HG03139 (cell line): ENCODE results near the gene ZNF655.
"Not testable (repeated sequence)": the region's sequence is repeated elsewhere in the genome, so short reads cannot be mapped to it uniquely, and the experiment has no call there.

Experiments
- ATAC-seq: cut with Tn5 transposase; IDR thresholded peaks from one replicate; pipeline ENCODE4 v1.9.1; 2021; ENCODE audit not compliant: unreplicated experiment

The ZNF655 gene, protein sequence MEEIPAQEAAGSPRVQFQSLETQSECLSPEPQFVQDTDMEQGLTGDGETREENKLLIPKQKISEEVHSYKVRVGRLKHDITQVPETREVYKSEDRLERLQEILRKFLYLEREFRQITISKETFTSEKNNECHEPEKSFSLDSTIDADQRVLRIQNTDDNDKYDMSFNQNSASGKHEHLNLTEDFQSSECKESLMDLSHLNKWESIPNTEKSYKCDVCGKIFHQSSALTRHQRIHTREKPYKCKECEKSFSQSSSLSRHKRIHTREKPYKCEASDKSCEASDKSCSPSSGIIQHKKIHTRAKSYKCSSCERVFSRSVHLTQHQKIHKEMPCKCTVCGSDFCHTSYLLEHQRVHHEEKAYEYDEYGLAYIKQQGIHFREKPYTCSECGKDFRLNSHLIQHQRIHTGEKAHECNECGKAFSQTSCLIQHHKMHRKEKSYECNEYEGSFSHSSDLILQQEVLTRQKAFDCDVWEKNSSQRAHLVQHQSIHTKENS

DNA sequence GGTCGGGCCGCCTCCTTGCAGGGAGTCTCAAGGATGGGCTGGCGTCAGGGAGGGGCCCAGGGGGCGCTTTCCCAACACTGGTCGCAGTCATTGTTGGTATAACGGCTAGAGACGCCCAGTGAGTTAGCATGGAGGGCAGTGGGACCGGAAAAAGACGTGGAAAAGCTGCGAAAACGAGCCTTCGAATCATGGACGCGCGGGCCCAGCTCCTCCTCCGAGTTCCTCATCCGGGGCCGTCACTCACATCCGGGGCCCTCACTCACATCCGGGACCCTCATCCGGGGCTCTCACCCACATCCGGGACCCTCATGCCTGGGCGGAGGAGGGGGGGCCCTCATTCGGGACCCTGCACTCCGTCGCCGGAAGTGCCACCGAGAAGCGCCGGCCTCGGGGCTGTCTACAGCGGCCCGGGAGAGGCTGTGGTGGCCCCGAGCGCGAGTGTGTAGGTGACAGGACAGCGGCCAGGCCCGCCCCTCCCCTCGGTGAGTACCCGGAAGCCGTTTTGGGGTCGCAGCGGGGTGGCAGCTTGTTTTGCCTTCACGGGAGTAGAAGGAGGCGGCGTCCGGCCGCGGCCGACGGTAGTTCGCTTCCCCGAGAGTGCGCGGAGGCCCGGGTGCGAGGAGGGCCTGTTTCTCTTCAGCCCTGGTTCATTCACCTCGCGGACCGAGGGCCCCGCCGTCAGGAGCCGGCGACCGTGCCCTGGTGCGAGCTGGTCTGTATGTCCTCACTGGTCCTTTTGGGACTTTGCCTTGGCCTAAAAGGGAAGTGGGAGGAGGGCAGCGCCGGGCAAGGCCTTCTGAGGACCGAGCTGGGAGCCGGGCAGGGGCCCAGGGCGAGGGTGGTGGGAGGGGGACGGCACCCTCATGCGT, at the start of gene ZNF655:
Gene ZNF655 (plus strand): TSS at position 337 of the 869 bp plus-strand sequence. CDS start 1,918 bp downstream, outside the sequence.
- peak; percentile 76 for ATAC-seq

- ATAC-seq: no peak
Measured at GRCh38 chr7:99514050-99514449, 44.4 kb upstream of the ZNF655 start.

GRCh38 chr7:99521399-99521798, 37.0 kb upstream of the ZNF655 start:
- ATAC-seq: no peak

DNA sequence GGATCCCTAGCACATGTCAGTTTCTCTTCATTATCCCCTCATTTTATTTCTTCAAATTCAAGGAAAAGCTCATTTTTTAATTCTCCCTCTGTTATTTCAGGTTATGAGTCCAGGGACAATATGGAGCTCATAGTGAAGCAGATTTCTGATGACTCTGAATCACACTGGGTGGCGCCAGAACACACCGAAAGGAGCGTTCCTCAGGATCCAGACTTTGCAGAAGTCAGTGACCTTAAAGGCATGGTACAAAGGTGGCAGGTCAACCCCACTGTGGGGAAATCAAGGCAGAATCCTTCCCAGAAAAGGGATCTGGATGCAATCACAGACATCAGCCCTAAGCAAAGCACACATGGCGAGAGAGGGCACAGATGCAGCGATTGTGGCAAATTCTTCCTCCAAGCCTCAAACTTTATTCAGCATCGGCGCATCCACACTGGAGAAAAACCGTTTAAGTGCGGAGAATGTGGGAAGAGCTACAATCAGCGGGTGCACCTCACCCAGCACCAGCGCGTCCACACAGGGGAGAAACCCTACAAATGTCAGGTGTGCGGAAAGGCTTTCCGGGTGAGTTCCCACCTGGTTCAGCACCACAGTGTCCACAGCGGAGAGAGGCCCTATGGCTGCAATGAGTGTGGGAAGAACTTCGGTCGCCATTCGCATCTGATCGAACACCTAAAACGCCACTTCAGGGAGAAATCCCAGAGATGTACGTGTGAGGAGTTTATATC, 32.6 kb upstream of the ZNF655 start:
- ATAC-seq: no peak

- no peak for ATAC-seq
Measured at GRCh38 chr7:99531354-99531765, 27.1 kb upstream of the ZNF655 start.

DNA sequence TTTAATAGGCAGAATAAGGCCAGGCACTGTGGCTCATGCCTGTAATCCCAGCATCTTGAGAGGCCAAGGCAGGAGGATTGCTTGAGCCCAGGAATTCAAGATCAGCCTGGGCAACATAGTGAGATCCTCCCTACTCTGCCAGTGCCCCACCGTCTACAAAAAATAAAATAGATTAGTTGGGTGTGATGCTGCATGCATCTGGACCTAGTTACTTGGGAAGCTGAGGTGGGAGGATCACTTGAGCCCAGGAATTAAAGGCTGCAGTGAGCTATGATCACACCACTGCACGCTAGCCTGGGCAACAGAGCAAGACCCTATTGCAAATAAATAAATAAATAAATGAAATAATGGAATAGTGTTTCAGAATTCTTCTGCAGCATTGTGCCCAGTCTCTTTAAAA, 22.8 kb upstream of the ZNF655 start:
- no peak for ATAC-seq

GRCh38 chr7:99539213-99539811, 19.1 kb upstream of the ZNF655 start:
- ATAC-seq: no peak

DNA sequence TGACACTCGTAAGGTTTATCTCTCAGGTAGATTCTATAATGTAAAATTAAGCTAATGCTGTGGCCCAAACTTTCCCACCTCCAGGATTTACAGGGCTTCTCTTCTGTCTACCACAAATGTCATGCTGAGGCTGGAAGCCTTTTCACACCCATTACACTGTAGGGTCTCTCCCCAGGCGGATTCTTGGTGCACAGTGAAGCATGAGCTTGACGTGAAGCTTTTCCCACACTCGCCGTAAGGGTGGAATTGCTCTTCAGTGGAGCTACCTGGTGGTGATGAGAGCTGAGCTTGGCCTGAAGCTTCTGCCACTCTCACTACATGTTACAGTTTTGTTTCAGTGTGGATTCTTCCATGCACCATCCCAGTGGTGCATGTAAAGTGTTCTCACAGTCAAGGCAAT, 17.9 kb upstream of the ZNF655 start:
- ATAC-seq: no peak

GRCh38 chr7:99541212-99541611, 17.2 kb upstream of the ZNF655 start:
- no peak for ATAC-seq

GRCh38 chr7:99543081-99543671, 15.3 kb upstream of the ZNF655 start:
- no peak for ATAC-seq

GRCh38 chr7:99543916-99544315, 14.5 kb upstream of the ZNF655 start:
- ATAC-seq: no peak

DNA sequence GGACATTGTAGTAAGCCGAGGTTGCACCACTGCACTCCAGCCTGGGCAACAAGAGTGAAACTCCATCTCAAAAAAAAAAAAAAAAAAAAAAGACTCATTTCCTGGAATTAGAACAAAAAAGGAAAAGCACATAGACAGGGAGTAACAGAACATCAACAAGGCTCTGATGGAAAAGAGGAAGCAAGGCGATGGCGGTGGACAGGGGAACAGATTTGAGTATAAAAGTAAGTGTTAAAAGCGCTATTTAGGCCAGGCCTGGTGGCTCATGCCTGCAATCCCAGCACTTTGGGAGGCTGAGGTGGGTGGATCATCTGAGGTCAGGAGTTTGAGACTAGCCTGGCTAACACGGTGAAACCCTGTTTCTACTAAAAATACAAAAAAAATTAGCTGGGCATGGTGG, 13.1 kb upstream of the ZNF655 start:
- ATAC-seq: not testable (repeated sequence)

GRCh38 chr7:99549545-99549944, 8.9 kb upstream of the ZNF655 start:
- not testable (repeated sequence) for ATAC-seq

- ATAC-seq: peak; percentile 20
Measured at GRCh38 chr7:99551334-99551733, 7.1 kb upstream of the ZNF655 start.

- ATAC-seq: peak; percentile 86
Measured at GRCh38 chr7:99551767-99552463, 6.5 kb upstream of the ZNF655 start, which contains the start of gene FAM200A. Gene FAM200A, minus strand, starts transcription at chr7:99552114. Its CDS starts 3,707 bp downstream, at chr7:99548407.

DNA sequence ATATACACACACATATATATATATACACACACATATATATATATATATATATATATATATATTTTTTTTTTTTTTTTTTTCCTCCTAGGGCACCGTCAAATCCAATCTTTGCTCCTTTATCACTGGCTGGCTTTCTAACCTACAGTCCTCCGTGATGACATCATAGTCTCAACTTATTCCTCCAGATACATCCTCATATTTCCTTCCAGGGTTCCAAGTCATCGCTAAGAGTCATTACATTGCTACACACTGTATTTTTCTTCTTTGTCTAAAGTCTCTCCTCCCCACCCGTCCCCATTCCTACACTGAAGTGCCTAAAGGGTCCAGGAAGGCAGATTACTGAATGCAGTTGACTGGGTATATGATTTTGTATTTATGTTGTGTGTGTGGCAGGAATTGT, 5.4 kb upstream of the ZNF655 start:
- ATAC-seq: no peak

DNA sequence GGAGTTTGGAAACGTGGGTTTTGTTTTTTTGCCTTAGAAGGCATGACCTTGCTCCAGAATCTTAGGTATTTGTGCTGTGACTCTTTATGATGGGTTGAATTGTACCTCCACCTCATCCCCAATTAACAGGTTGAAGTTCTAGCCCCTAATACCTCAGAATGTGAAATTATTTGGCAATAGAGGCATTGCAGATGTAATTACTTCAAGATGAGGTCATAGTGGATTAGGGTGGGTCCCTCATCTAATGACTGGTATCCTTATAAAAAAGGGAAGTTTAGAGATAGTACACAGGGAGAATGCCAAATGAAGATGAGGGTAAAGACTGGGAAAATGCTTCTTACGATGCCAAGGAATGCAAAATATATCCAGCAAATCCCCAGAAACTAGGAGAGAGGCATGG, 3.5 kb upstream of the ZNF655 start:
- no peak for ATAC-seq

- no peak for ATAC-seq
Measured at GRCh38 chr7:99557196-99557607, 1.2 kb upstream of the ZNF655 start.

- peak; percentile 44 for ATAC-seq
Measured at GRCh38 chr7:99557940-99558305, 519 bp upstream of the ZNF655 start.
